HepG2 (cell line): ENCODE results near the gene CDCP1. TPM values are rescaled to one million over a fixed set of nuclear protein-coding genes. Genes with fewer than 3 reads are reported as not detected.

ENCODE experiments used
- ATAC-seq: fragments of 200-7000 bp; cut with Tn5 transposase; 3 replicates; pipeline ENCODE4 v1.9.1; 2020; ENCODE audit warnings: mild to moderate bottlenecking, moderate library complexity
- BruUV-seq: library from RNA; stranded (reverse); fragments of 400-500 nt; replicated peaks from 2 replicates; lab custom pipeline; 2021; lab: Mats Ljungman, UMichigan
- CTCF ChIA-PET: fragments of 300-600 bp; formaldehyde crosslinking; extraction: SDS; loops from one replicate; lab custom pipeline; 2021; ENCODE audit warnings: low total read pairs, inconsistent platforms, low intra/inter-chr PET ratio; lab: Yijun Ruan, JAX
- POLR2A ChIA-PET: fragments of 350-600 bp; sonication (Branson Sonifier 250); formaldehyde crosslinking; loops from one replicate; lab custom pipeline; 2020; ENCODE audit warnings: antibody characterized with exemption, inconsistent platforms; lab: Yijun Ruan, JAX
- DNase-seq: peaks from one replicate; pipeline ENCODE4 v3.0.0-alpha.2; 2015; ENCODE audit warnings: low spot score
- FAIRE-seq: peaks from 3 replicates; lab custom pipeline; 2011; peaks lifted over from hg19 to GRCh38; lab: Jason Lieb, UNC
- H2AFZ ChIP-seq: one replicate; pipeline ENCODE4 v1.6.1; 2011; ENCODE audit warnings: low read length, inconsistent platforms
- H3K27ac ChIP-seq: fragments of 300-600 bp; 3 replicates; pipeline ENCODE4 v1.8.0; 2011; ENCODE audit warnings: mixed run types, mild to moderate bottlenecking, mixed read lengths, low read length, inconsistent platforms; ENCODE audit not compliant: insufficient read depth; ENCODE audit errors: extremely low read length
- H3K27me3 ChIP-seq, 2 experiments: fragments of 200-600 bp in 1 of 2; 2 replicates in 1 of 2; 3 replicates in 1 of 2; pipeline versions ENCODE4 v1.6.0 to v1.8.0; 2011; ENCODE audit warnings: low read length in 2 of 2, mild to moderate bottlenecking in 2 of 2, moderate library complexity in 2 of 2, inconsistent platforms in 1 of 2; ENCODE audit not compliant: insufficient read depth in 2 of 2, control insufficient read depth in 1 of 2
- H3K36me3 ChIP-seq, 2 experiments: fragments of 200-600 bp in 1 of 2; replicated peaks in 1 of 2; 2 replicates in 1 of 2; 3 replicates in 1 of 2; pipeline versions ENCODE4 v1.5.1 to v1.8.0; 2011; ENCODE audit warnings: low read length in 2 of 2, inconsistent platforms in 1 of 2; ENCODE audit not compliant: insufficient read depth in 2 of 2, control insufficient read depth in 1 of 2
- H3K4me1 ChIP-seq: 2 replicates; pipeline ENCODE4 v1.5.1; 2012; ENCODE audit warnings: low read length, inconsistent platforms; ENCODE audit not compliant: insufficient read depth
- H3K4me2 ChIP-seq: 2 replicates; pipeline ENCODE4 v1.6.0; 2011; ENCODE audit warnings: low read depth, low read length, inconsistent platforms
- H3K4me3 ChIP-seq, 3 experiments: fragments of 200-600 bp in 1 of 3; sonication (generic), shearing (Covaris generic) in 1 of 3; replicated peaks in 1 of 3; 2 replicates each; pipeline ENCODE4 v1.5.1; 2011 to 2016; ENCODE audit warnings: low read length in 3 of 3, inconsistent platforms in 2 of 3, low read depth in 2 of 3, mild to moderate bottlenecking in 2 of 3, control low read depth in 1 of 3, mixed read lengths in 1 of 3; ENCODE audit not compliant: insufficient read depth in 1 of 3
- H3K79me2 ChIP-seq: one replicate; pipeline ENCODE4 v1.6.1; 2011; ENCODE audit warnings: low read length, inconsistent platforms; ENCODE audit not compliant: insufficient read depth
- H3K9ac ChIP-seq: 2 replicates; pipeline ENCODE4 v1.6.0; 2011; ENCODE audit warnings: mild to moderate bottlenecking, low read depth, low read length, inconsistent platforms; ENCODE audit not compliant: insufficient read depth
- H3K9me3 ChIP-seq: 2 replicates; pipeline ENCODE4 v1.5.1; 2012; ENCODE audit warnings: mild to moderate bottlenecking, low read length
- H4K20me1 ChIP-seq: 2 replicates; pipeline ENCODE4 v1.6.0; 2011; ENCODE audit warnings: inconsistent platforms, mild to moderate bottlenecking, low read length, moderate library complexity; ENCODE audit not compliant: insufficient read depth
- AHR ChIP-seq: IDR thresholded peaks from 2 replicates; pipeline ENCODE4 v1.6.1; 2018; ENCODE audit warnings: missing genetic modification reagents, missing compliant biosample characterization
- IRF2 ChIP-seq: IDR thresholded peaks from 2 replicates; pipeline ENCODE4 v1.6.1; 2018; ENCODE audit warnings: missing genetic modification reagents, missing compliant biosample characterization
- PCBP2 ChIP-seq: fragments of 200-400 bp; formaldehyde crosslinking; optimal IDR thresholded peaks from 2 replicates; pipeline ENCODE3; 2018; ENCODE audit warnings: low read length, low read depth; ENCODE audit not compliant: poor library complexity, severe bottlenecking
- SMAD1 ChIP-seq: sonication (generic); formaldehyde crosslinking; IDR thresholded peaks from 2 replicates; pipeline ENCODE4 v1.4.0; 2020; ENCODE audit warnings: missing genetic modification reagents, low read depth, mild to moderate bottlenecking, borderline replicate concordance
- THAP11 ChIP-seq: IDR thresholded peaks from 2 replicates; pipeline ENCODE4 v1.6.1; 2016; ENCODE audit warnings: missing biosample characterization, missing genetic modification reagents
- ZNF263 ChIP-seq: sonication (generic); formaldehyde crosslinking; IDR thresholded peaks from 2 replicates; pipeline ENCODE4 v1.4.0; 2020; ENCODE audit warnings: missing genetic modification reagents
- ZNF713 ChIP-seq: sonication (generic); formaldehyde crosslinking; IDR thresholded peaks from 2 replicates; pipeline ENCODE4 v1.4.0; 2020; ENCODE audit warnings: mild to moderate bottlenecking, missing genetic modification reagents
- WGBS: methylation state at CpG from one replicate; pipeline ENCODE4 v1.1.6; 2017; ENCODE audit warnings: low lambda C conversion rate; 5-methylcytosine and 5-hydroxymethylcytosine counted together
- in situ Hi-C: cut with HindIII; loops from 2 replicates; pipeline ENCODE4 v1.10.0; 2017; ENCODE audit warnings: low pct_unique_long_range_greater_than_20kb; ENCODE audit not compliant: extremely low pct_ligation_motif_present
- intact Hi-C: fragments of 100-400 bp; cut with micrococcal nuclease; formaldehyde crosslinking; loops from one replicate; pipeline ENCODE4 v1.10.0; 2022; ENCODE audit not compliant: unreplicated experiment
- polyA plus RNA-seq, 8 experiments: library from polyadenylated mRNA; depleted of rRNA in 3 of 8; stranded (reverse) in 7 of 8; unstranded in 1 of 8; fragments of >200 nt; fragmentation: Illumina TruSeq in 4 of 8; extraction: Trizol in 4 of 8; gene quantifications; 2 replicates each; pipeline versions ENCODE4 v1.2.1 to v1.2.3, GENCODE V29; 2011 to 2016; ENCODE audit warnings: low read depth in 4 of 8, missing spikeins in 1 of 8, mixed read lengths in 1 of 8; ENCODE audit not compliant: insufficient read depth in 1 of 8
- total RNA-seq, 5 experiments: library from RNA; depleted of rRNA; stranded (reverse); fragments of >200 nt; fragmentation: Illumina TruSeq; extraction: Trizol; gene quantifications; 2 replicates each; pipeline ENCODE4 v1.2.3, GENCODE V29; 2016; ENCODE audit warnings: low read depth in 1 of 5
- TF ChIP-seq, protein P1 (sequence below): fragments of 450-650 bp; IDR thresholded peaks from 2 replicates; pipeline ENCODE4 v1.6.1; 2017
- TF ChIP-seq, protein P2 (sequence below): sonication (generic); formaldehyde crosslinking; conservative IDR thresholded peaks from 2 replicates; pipeline ENCODE4 v1.5.0; 2020; ENCODE audit warnings: missing genetic modification reagents
- TF ChIP-seq, protein P3 (sequence below): sonication (generic); formaldehyde crosslinking; IDR thresholded peaks from 2 replicates; pipeline ENCODE4 v1.5.0; 2020; ENCODE audit warnings: missing genetic modification reagents, mild to moderate bottlenecking, borderline replicate concordance

CDCP1 gene
- total and polyA plus RNA-seq, 2 of the 13 experiments (the other 11 are each of a cell fraction or from before 2014, with no cell fraction given): 0.11 to 0.18 TPM

DNA sequence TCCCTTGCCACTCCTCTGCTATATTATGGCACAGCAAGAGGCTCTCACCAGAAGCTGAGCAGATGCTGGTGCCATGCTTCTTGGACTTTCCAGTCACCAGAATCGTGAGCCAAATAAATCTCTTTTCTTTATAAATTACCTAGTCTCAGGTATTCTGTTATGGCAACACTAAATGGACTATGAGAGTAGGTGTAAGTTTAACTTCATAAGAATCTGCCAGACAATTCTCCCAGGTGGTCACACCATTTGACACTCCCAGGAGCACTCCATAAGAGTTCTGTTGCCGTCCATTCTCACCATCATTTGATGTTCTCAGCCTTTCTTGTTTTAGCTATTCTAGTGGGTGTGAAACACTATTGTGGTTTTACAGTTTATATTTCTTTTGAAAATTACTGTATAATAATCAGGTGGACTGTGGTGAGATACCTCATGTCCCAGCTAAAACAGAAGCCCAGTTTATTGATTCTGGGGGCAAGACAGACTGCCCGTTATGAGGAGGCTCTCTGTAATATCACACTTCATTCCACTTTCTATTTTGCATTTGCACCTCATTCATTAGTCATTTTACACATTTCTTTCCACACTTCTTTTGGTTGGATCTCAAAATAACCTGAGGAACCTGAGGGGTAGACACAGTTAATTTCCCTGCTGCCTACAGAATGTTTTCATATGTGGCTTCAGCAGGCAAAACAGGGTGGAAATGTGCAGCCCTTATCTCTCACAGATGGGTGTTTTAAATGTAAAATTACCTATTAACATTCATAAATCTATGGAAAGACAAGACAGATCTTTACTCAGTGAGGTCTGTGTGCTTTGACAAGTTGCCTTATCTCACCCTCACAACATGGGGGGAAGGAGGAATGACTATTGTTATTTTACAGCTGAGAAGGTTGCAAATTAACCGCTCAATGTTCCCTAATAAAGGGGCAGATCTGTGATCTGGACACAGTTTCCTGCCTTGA lies 42.1 kb downstream of the CDCP1 start (continued):
- TF ChIP-seq, protein P1, sequence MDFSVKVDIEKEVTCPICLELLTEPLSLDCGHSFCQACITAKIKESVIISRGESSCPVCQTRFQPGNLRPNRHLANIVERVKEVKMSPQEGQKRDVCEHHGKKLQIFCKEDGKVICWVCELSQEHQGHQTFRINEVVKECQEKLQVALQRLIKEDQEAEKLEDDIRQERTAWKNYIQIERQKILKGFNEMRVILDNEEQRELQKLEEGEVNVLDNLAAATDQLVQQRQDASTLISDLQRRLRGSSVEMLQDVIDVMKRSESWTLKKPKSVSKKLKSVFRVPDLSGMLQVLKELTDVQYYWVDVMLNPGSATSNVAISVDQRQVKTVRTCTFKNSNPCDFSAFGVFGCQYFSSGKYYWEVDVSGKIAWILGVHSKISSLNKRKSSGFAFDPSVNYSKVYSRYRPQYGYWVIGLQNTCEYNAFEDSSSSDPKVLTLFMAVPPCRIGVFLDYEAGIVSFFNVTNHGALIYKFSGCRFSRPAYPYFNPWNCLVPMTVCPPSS: no peak

DNA sequence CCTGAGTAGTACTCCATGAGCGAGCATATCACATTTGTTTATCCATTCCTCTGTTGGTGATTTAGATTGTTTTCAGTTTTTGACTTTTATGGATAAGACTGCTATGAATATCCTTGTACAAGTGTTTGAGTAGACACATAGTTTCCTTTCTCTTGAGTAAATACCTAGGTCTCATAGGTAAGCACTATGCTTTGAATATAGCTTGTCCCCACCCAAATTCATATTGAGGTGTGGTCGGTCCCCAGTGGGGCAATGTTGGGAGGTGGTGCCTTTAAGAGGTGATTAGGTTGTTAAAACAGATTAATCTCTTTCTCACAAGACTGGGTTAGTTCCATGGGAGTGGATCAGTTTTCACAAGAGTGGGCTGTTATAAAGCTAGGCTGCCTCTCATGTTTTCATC lies 42.8 kb downstream of the CDCP1 start:
- Histone ChIP-seq H3K27ac (no peak overlapping the region), H3K27me3 (no peaks in the 10 kb centered on the region), H3K79me2 (no peaks in the 10 kb centered on the region), H3K9ac (no peak overlapping the region), H3K36me3 (no peaks in the 10 kb centered on the region), H3K4me3 (no peak overlapping the region), H2AFZ (no peak overlapping the region), H3K9me3 (no peaks in the 10 kb centered on the region), H4K20me1 (no peaks in the 10 kb centered on the region), H3K4me1 (no peaks in the 10 kb centered on the region), H3K4me2 (no peak overlapping the region)
- TF ChIP-seq SMAD1 (no peak), IRF2 (CRISPR knock-in tag) (no peak), PCBP2 (no peak), THAP11 (no peak), ZNF263 (CRISPR knock-in tag) (no peak), ZNF713 (CRISPR knock-in tag) (no peak), AHR (CRISPR knock-in tag) (no peak)
- TF ChIP-seq, protein P2, sequence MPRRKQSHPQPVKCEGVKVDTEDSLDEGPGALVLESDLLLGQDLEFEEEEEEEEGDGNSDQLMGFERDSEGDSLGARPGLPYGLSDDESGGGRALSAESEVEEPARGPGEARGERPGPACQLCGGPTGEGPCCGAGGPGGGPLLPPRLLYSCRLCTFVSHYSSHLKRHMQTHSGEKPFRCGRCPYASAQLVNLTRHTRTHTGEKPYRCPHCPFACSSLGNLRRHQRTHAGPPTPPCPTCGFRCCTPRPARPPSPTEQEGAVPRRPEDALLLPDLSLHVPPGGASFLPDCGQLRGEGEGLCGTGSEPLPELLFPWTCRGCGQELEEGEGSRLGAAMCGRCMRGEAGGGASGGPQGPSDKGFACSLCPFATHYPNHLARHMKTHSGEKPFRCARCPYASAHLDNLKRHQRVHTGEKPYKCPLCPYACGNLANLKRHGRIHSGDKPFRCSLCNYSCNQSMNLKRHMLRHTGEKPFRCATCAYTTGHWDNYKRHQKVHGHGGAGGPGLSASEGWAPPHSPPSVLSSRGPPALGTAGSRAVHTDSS (CRISPR knock-in tag): no peak
- TF ChIP-seq, protein P3, sequence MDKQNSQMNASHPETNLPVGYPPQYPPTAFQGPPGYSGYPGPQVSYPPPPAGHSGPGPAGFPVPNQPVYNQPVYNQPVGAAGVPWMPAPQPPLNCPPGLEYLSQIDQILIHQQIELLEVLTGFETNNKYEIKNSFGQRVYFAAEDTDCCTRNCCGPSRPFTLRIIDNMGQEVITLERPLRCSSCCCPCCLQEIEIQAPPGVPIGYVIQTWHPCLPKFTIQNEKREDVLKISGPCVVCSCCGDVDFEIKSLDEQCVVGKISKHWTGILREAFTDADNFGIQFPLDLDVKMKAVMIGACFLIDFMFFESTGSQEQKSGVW (CRISPR knock-in tag): no peak
- ChIA-PET POLR2A (no interaction called here), CTCF (no interaction called here)
- ATAC-seq (no peak), DNase-seq (no peak), FAIRE-seq (no peak)
- no TSS peak for BruUV-seq
- in situ Hi-C loops: no loop called here
- intact Hi-C loops: no loop called here
- 60% methylated on average over 2 of the region's 2 CpGs for WGBS
